Fibroblast of skin of left quadriceps (primary cell): Measurements from ENCODE around the gene DRGX.

Experiments used
- DNase-seq, 2 experiments: peaks; one replicate each; pipeline ENCODE4 v3.0.0-alpha.2; 2013; ENCODE audit warnings: low read depth in 2 of 2

DRGX gene

GRCh38 chr10:49338604-49339003 lies 57.3 kb downstream of the DRGX start:
- DNase-seq, result no peak

GRCh38 chr10:49335364-49335972 lies 60.4 kb downstream of the DRGX start:
- DNase-seq, result no peak

DNA sequence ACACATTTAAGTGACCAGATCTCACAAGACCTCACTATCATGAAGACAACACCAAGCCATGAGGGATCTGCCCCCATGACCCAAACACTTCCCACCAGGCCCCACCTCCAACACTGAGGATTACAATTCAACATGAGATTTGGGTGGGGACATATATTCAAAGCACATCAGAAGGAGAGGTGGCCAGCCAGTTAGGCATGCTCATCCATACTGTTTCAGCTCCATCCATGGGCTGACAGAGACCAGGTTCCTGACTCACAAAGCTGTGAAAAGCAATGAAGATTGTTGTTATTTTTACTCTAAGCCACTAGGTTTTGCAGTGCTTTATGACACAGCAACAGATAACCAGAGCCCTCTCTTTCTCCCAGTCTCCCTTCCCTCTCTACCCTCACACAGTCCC lies 60.9 kb downstream of the DRGX start:
- no peak for DNase-seq

GRCh38 chr10:49333192-49333591 lies 62.7 kb downstream of the DRGX start:
- no peak for DNase-seq

DNA sequence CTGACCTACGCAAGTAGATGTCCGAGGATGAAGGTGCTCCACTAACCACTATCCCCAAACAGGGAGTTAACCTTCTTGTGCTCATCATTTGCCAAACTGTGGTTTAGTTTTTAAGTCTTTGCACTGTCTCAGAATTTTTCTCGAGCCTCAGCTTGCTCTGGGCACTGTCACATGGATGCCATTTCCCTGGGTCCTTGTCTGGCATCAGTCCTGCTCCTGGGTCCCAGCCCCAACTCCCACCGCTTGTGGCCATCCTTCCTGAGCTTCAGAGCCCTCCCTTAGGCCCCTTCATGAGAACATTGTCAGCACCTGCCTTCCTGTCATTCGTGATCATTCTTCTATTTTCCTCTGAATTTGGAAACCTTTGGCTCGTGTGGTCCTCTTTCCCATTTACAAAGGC lies 63.1 kb downstream of the DRGX start:
- no peak for DNase-seq

DNA sequence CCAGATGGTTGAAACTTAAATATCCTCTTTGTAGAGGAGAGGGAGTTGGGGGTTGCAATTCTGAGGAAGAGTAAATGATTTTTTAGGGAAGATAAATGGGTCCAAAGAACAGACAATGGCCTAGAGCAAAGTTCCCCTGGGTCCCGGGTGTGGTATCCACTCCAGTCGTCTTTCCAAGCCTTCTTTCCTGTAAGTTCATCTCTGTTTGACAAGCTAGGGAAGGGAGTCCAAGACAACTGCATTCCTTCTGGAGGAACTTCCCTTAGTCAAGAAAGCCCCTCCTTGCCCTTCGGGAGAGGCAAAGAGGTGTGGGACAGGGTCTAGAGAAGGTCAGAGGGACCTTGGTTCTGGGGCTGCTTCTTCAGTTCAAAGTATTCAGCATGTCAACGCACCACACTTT lies 63.6 kb downstream of the DRGX start:
- no peak for DNase-seq

DNA sequence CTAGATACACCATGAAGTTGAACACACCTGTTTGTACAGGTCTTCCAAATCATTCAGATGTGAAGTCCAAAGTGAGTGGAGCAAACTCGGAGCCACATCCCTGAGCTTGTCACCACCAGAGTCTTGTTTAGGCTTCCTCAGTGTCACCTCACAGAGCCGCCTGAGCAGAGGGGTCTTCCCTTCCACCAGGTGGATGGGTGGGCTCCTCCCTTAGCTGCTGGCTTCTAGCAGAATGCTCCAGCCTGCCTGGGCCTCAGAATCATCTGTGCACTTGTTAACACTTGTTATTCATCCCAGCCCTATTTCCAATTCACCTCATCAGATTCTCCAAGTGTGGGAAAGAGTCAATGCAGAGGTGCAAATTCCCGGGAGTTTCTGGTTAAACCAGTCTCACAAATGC lies 64.5 kb downstream of the DRGX start:
- no peak for DNase-seq

DNA sequence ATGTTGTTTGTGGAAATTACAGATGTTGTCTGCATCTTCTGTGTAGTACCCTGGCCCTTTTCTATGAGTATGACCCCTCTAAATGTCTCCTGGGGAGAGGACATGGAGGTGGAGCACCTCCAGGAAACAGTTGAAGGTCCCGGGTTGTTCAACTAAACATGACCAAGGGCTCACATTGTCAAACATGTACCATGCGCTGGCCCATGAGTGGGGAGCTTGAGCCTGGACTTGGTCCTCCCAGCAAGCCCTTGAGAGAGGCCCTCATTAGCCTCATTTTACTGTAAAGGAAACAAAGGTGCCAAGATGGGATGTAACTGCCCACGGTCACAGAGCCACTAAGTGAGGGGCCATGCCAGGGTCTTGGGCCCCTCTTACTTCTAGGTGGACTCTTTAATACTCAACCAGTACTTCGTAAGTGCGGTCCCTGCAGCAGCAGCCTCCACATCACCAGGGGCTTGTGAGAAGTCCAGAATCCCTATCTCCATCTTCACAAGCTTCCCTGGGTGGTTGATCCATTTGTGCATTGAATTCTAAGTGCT lies 65.7 kb downstream of the DRGX start:
- no peak for DNase-seq

DNA sequence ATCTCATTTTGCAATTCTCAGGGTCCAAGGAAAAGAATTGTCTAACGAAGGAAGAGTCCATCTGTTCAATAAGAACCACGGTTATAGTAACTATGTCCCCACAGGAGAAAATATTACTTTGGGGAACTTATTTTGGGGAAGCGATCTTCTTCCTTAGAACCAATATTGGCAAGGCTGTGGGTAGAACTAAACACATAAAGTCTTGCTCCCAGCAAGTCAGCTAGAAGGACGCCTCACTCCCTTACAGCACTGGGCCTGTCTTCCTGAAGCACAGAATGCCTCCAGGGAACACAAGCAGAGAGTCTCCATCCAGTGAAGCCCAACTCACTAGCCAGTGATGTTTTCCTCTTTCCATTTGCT lies 66.8 kb downstream of the DRGX start:
- no peak for DNase-seq

DNA sequence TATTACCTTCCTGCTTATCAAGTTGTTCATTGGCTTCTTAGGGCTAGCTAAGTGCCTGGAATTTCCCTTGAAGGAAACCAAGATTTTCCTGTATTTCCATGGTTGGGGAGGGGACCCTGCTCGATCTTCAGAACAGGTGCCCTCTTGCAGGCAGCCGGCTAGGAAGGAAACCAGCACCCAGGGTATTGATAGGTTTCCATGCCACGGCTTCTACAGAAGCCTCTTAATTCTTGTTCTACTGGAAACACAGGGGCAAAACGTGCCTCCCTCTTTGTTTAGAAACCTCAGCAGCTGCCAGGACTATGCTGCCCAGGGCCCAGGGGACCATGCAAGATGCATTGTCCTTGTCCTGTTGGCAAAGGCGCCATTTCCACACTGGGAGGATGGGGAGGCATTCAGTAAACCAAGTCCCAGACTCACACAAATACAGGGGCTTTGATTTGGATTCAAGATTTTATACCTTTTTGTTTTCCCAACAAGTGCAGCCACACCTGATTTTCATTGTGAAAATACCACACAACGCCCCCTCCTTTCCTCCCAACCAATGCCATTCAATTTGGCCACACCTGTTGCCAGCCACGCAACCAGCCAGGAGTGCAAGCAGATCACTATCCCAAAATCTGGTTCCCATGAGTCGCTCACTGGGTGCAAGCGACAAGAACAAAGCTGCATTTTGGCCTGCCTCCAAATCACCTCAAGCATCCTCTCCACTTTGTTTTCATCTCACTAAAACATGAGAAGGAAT lies 67.3 kb downstream of the DRGX start:
- DNase-seq, result no peak

- DNase-seq, result no peak
Observed at GRCh38 chr10:49327036-49327813, 68.7 kb downstream of the DRGX start.

DNA sequence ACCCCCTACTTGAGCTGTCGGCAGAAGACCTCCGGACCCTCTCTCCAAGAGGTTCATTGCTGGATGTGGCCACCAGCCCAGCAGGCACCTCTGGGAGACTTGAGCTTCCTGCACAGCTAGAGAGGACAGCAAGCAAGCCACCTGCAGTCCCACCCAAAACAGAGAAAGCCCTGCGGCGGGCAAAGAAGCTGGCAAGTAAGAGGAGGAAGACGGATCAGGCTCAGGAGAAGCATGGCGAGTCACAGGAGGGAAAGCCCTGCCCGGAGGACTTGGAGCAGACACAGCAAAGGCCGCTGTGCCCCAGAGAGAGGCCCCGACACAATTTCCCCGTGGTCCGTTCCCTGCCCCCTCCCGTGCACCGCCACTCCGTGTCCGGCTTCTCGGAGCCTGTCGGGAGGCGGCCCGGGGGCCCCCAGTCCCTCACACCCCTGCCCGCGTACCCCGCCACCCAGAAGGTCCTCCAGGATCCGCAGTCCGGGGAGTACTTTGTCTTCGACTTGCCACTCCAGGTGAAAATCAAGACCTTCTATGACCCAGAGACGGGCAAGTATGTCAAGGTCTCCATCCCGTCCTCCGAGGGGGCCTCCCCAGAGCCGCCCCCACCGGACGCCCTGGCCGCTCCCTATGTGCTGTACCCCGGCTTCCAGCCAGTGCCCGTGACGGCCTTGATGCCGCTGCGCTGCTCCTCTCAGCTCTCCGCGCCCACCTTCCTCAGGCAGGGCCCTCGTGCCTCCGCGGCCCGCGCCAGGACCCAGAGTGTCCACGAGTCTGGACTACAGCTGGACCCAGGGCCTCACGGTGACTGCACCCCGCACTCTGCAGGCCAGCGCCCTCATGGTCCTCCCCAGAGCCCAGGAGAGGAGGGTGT lies 69.7 kb downstream of the DRGX start:
- DNase-seq, result no peak

DNA sequence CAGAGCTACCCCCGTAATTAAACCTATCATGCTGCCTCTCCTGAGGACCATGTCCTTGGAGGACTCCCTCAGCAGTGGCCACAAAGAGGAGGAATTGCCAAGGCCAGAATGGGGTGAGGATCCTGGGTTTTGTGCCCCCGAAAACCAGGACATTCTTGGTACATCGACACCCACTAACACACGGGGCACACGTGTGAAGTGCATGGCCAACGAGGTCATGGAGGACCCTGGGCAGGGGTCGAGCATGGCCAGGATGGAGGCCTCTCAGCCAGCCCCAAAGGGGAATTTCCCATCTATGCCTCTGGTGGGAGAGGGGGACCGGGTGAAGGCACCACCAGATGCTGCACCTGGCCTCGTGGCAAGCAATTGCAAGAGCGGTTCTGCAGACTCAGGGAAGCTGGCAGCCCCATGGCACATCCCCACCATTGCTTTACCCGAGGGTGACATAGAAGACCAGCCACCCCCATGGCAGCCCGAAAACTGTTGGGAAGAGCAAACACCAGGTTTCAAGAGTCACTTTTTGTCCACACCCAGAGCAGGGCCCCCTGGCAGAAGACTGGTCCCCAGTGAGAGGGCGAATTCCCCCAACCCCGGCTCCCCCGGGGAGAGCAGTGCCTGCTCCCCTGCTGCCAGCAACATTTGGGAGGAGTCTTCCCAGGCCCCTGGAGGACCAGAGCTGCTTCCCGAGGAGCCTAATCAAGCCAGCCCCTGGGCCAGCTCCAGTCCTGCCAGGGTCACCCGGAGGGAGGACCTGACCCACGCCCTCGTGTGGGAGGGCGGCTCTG lies 70.6 kb downstream of the DRGX start:
- no peak for DNase-seq

DNA sequence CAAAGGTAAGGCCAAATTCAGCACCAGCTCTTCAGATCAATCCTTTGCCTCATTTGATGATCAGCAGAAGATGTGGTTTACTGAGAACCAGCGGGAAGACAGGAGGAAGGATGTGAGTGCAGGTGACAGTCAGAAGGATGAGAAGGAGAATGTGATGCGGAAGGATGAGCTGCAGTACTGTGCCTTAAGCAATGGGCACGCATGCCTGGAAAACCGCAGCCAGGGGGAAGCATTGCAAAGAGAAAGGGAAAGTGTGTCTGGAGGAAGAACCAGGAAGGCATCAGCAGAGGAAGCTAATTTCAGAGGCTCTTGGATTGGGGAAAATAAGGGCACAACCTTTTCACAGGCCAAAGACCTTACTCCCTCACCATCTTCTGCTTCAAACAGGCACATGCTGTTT lies 71.2 kb downstream of the DRGX start:
- DNase-seq, result no peak

- DNase-seq, result no peak
Observed at GRCh38 chr10:49323896-49324270, 72.0 kb downstream of the DRGX start.

DNA sequence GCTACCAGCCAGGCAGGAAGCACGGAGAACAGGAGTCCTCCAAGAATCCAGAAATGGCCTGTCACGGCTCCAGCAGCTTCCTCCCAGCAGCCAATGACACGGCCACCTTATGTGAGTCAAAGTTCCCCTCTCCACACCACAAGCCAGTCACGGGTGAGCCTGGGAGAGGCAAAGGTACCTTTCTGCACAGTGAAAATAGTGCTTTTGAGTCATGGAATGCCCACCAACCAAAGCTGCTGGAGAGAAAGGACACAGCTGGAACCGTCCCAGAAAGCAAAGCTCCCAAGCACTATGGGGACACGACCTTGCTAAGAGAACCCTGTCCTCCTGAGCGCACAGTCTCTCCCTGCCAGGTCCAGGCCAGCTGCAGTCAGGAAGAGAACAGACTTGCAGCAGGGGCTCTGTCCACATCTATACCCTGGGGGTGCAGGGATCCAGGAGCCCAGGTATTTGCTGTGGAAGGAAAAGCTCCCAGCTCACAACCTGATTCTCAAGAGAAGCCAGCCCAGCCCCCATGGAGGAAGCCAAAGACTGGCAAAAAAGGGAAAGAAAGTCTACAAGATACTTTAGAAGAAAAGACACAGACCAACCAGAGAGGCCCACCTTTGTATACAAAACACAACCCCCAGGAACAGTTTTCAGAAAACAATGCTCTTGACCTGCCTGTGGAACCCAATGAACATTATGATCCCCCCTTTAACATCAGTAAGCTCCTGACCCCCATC lies 72.6 kb downstream of the DRGX start:
- no peak for DNase-seq

DNA sequence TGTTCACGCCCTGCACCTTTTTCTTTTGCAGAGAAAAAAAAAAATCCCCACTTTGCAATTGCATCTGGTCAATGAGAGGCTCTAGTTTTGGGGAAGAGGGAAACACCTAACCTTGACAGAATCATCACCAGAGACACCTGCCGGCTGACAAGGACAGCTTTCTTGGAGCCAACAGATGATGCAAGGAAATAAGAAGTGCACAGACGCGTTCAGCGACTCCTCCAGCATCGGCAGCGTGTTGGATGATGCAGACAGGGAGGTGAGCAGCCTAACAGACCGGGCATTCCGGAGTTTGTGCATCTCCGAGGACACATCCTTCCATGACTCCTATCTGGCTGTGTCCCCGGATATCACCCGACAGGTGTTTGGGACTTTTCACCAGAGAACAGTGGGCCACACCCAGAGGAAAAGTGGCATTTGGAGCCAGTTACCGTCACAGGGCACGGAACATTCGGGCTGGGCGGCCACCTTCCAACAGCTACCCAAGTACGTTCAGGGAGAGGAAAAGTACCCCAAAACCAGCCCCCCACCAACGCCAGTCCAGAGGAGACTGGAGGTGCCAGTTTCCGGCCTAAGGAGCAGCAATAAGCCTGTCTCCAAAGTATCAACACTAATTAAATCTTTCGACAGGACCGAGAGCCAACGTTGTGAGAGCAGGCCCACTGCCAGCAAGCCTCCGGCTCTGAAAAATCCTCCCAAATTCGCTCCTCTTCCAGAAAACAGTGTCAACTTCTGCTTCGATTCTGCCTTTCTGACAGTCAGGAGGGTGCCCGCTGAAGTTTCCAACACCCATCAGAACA lies 73.3 kb downstream of the DRGX start:
- no peak for DNase-seq

- no peak for DNase-seq
Observed at GRCh38 chr10:49321021-49321420, 74.9 kb downstream of the DRGX start.

GRCh38 chr10:49320191-49320590 lies 75.7 kb downstream of the DRGX start:
- DNase-seq, result no peak

DNA sequence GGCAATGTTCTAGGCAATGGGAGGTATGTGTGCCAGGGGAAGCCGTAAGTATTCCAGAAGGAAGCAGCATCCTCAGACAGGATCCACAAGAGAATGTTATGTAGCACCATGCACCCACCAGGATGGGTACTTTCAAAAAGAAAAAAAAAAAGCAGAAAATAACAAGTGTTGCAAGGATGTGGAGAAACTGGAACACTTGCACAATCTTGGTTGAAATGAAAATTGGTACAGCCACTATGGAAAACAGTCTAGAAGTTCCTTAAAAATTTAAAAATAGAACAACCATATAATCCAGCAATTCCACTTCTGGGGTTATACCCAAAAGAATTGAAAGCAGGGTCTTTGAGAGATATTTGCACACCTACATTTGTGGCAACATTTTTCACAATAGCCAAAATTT lies 76.7 kb downstream of the DRGX start:
- DNase-seq, result no peak
